Adrenal gland (tissue), 12 donors: ENCODE measurements around the gene GMDS. TPM values are rescaled to one million over a fixed set of nuclear protein-coding genes. Genes with fewer than 3 reads are reported as not detected.

ENCODE experiments used
- DNase-seq, 7 donors: peaks; one replicate each; pipeline ENCODE4 v3.0.0-alpha.2; 2019 to 2020
- H3K27ac ChIP-seq, 5 donors: fragments of 200-600 bp; sonication (generic) in 4 of 5; 1 replicate in 3 of 5; 2 replicates in 2 of 5; pipeline versions ENCODE4 v1.5.1 to v1.8.0; 2016 to 2020; ENCODE audit warnings: mild to moderate bottlenecking in 1 of 5
- H3K27me3 ChIP-seq: fragments of 200-600 bp; 2 replicates; pipeline ENCODE4 v1.8.0; 2021
- H3K36me3 ChIP-seq, 2 donors: fragments of 200-600 bp; replicated peaks in 1 of 2; 1 replicate in 1 of 2; 2 replicates in 1 of 2; pipeline versions ENCODE4 v1.5.1 to v1.8.0; 2018 to 2022
- H3K4me1 ChIP-seq, 2 donors: fragments of 200-600 bp; replicated peaks in 1 of 2; 1 replicate in 1 of 2; 2 replicates in 1 of 2; pipeline versions ENCODE4 v1.5.1 to v1.8.0; 2018 to 2021
- H3K4me3 ChIP-seq, 4 donors: fragments of 200-600 bp; sonication (generic) in 3 of 4; one replicate each; pipeline ENCODE4 v1.5.1; 2016 to 2018
- H3K9me3 ChIP-seq, 3 donors: fragments of 200-600 bp; sonication (generic) in 1 of 3; replicated peaks in 1 of 3; 1 replicate in 2 of 3; 2 replicates in 1 of 3; pipeline versions ENCODE4 v1.5.1 to v1.8.0; 2016 to 2021
- POLR2A ChIP-seq, 2 donors: fragments of 450-650 bp; IDR thresholded peaks; one replicate each; pipeline ENCODE4 v1.6.1; 2017; ENCODE audit warnings: antibody characterized with exemption in 2 of 2, mild to moderate bottlenecking in 2 of 2, moderate library complexity in 1 of 2
- WGBS, 4 donors: extraction: QIAGEN DNeasy Blood & Tissue Kit in 2 of 4; methylation state at CpG; one replicate each; pipeline versions ENCODE4 v1.1.5 to v1.1.7; 2013 to 2017; 5-methylcytosine and 5-hydroxymethylcytosine counted together
- intact Hi-C, 2 donors: fragments of 100-400 bp; cut with DNase I; formaldehyde crosslinking; loops; one replicate each; pipeline versions ENCODE4 v1.14.1 to v1.15.0; 2022 to 2023
- polyA plus RNA-seq, 3 donors: library from polyadenylated mRNA; stranded (reverse); fragments of 200-250 nt in 2 of 3; fragments of 350-450 nt in 1 of 3; fragmentation: Illumina TruSeq in 1 of 3; extraction: RNeasy Lipid Tissue Mini Kit (QIAGEN cat#74804) in 1 of 3; gene quantifications; one replicate each; pipeline ENCODE4 v1.2.3, GENCODE V29; 2013 to 2014
- total RNA-seq, 9 donors: library from RNA; depleted of rRNA in 4 of 9; stranded (reverse); fragments of >200 nt in 4 of 9; fragments of 120-200 nt in 1 of 9; fragmentation: NEBNext Ultra II Directional in 1 of 9; extraction: Animal tissue kit (Norgen Biotek cat#: 25700) in 1 of 9; gene quantifications; one replicate each; pipeline versions ENCODE4 v1.1.0 to v1.2.4, GENCODE V29; 2013 to 2023
- TF ChIP-seq, protein P1 (sequence below), 6 experiments: fragments of 450-650 bp in 4 of 6; fragments of 200-600 bp in 2 of 6; sonication (generic) in 1 of 6; IDR thresholded peaks; 1 replicate in 5 of 6; 2 replicates in 1 of 6; pipeline versions ENCODE4 v1.5.1 to v1.8.0; 2016 to 2021; ENCODE audit warnings: antibody characterized with exemption in 6 of 6, mild to moderate bottlenecking in 2 of 6, moderate library complexity in 1 of 6
- donor health status: healthy with polysubstance abuse.
- donor health status: Bipolar disorder and iron deficiency.
- donor health status: DM: yes; HTN: yes; CAD: no.
- donor health status: DM: no; HTN: no; CAD: no.
- donor health status: DM: no; HTN: no; CAD: no.
- donor health status: DM: yes; HTN: yes; CAD: no.

GMDS gene
- total and polyA plus RNA-seq, 12 donors, result 8.5 to 39.2 (median 15.2) TPM

DNA sequence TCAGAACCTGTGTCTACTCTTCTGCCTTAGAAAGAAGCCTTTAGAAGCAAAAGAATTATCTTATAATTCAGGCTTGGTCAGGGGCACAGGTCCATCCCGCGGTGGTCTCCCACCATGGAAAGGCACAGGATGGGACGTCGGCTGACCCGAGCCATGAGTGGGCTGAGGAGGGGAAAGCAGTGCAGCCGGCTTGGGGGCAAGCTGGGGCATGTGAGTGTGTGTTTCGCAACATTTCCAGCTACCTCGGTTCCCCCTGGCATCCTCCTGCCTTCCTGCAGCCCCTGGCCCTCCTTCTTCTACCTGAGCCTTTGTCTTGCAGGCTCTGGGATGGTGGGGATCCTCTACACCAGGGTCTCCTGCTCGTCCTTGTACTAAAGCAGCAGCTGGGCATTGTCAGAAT is 664.8 kb downstream of the GMDS start:
- Histone ChIP-seq H3K27ac (no peak overlapping the region), H3K27me3 (no peaks in the 10 kb centered on the region), H3K36me3 (no peaks in the 10 kb centered on the region), H3K4me1 (no peaks in the 10 kb centered on the region), H3K4me3 (no peak overlapping the region), H3K9me3 (no peaks in the 10 kb centered on the region)
- DNase-seq, result no peak
- intact Hi-C loops, result no loop called here
- TF ChIP-seq, protein P1, sequence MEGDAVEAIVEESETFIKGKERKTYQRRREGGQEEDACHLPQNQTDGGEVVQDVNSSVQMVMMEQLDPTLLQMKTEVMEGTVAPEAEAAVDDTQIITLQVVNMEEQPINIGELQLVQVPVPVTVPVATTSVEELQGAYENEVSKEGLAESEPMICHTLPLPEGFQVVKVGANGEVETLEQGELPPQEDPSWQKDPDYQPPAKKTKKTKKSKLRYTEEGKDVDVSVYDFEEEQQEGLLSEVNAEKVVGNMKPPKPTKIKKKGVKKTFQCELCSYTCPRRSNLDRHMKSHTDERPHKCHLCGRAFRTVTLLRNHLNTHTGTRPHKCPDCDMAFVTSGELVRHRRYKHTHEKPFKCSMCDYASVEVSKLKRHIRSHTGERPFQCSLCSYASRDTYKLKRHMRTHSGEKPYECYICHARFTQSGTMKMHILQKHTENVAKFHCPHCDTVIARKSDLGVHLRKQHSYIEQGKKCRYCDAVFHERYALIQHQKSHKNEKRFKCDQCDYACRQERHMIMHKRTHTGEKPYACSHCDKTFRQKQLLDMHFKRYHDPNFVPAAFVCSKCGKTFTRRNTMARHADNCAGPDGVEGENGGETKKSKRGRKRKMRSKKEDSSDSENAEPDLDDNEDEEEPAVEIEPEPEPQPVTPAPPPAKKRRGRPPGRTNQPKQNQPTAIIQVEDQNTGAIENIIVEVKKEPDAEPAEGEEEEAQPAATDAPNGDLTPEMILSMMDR (IDR thresholded peaks at IDR 0.05), result no peak
- TF ChIP-seq POLR2A (IDR thresholded peaks at IDR 0.05), result no peak
- 80 to 86% (median 85%) methylated on average over 7 to 9 of the region's 9 CpGs for WGBS, 4 donors

DNA sequence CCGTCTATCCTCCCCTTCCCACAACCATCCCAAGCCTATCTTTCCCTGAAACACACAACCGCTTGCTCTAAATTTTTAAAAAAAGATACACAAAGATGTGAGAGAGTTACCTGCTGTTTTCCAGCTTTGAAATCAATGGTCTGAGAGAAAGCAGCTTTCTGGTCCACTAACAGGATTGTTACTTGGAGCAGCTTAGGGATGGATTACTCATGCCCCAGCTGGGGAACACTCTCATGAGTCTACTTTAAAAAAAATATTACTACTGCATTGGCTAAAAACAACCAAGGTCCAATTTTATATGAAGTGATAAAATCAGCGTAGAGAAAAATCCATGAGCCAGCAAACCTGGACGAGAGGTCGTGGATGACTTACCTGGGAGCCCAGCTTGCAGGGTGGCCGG is 665.3 kb downstream of the GMDS start:
- TF ChIP-seq, protein P1 (IDR thresholded peaks at IDR 0.05), result no peak
- no peak for TF ChIP-seq POLR2A (IDR thresholded peaks at IDR 0.05)

GRCh38 chr6:1579096-1579495 is 666.3 kb downstream of the GMDS start:
- Histone ChIP-seq H3K4me1 (no peaks in the 10 kb centered on the region), H3K4me3 (no peak overlapping the region), H3K9me3 (no peaks in the 10 kb centered on the region), H3K27ac (no peak overlapping the region), H3K36me3 (no peaks in the 10 kb centered on the region), H3K27me3 (no peaks in the 10 kb centered on the region)
- 69 to 83% (median 77%) methylated on average over 4 to 5 of the region's 5 CpGs for WGBS, 4 donors
- intact Hi-C loops, result no loop called here
- TF ChIP-seq, protein P1 (IDR thresholded peaks at IDR 0.05), result no peak
- no peak for TF ChIP-seq POLR2A (IDR thresholded peaks at IDR 0.05)
- DNase-seq, result no peak

More for the DNA sequence above, 665.3 kb downstream of the GMDS start:
- no peaks in the 10 kb centered on the region for H3K4me1 ChIP-seq
- H3K9me3 ChIP-seq, result no peaks in the 10 kb centered on the region
- H3K27ac ChIP-seq, result no peak overlapping the region
- no peaks in the 10 kb centered on the region for H3K27me3 ChIP-seq
- no peak overlapping the region for H3K4me3 ChIP-seq
- intact Hi-C loops, result no loop called here
- WGBS, 4 donors, result 78 to 84% (median 82%) methylated on average over 6 of the region's 6 CpGs
- no peaks in the 10 kb centered on the region for H3K36me3 ChIP-seq
- no peak for DNase-seq

- DNase-seq, result no peak
- Histone ChIP-seq H3K36me3 (no peaks in the 10 kb centered on the region), H3K4me3 (no peak overlapping the region), H3K9me3 (no peaks in the 10 kb centered on the region), H3K27ac (no peak overlapping the region), H3K27me3 (no peaks in the 10 kb centered on the region), H3K4me1 (no peaks in the 10 kb centered on the region)
- TF ChIP-seq, protein P1 (IDR thresholded peaks at IDR 0.05), result no peak
- no peak for TF ChIP-seq POLR2A (IDR thresholded peaks at IDR 0.05)
- intact Hi-C loops, result no loop called here
- WGBS, 4 donors, result 80 to 87% (median 83%) methylated on average over 19 of the region's 19 CpGs
Observed at GRCh38 chr6:1577896-1578745, 667.3 kb downstream of the GMDS start.
